ENCODE data around the gene EPHA8. TPM values are rescaled to one million over a fixed set of nuclear protein-coding genes. Genes with fewer than 3 reads are reported as not detected.

EPHA8 gene
- total and polyA plus RNA-seq, 9 of the 15 experiments (the other 6 are each of a cell fraction or from before 2014, with no cell fraction given): not detected

- no TSS peak for BruUV-seq (replicated peaks)
- Histone ChIP-seq H3K9ac (ENCODE audit: insufficient read depth in 1 of 2, low read depth in 2 of 2, low read length in 2 of 2) (no peak overlapping the region), H3K27me3 (ENCODE audit: control insufficient read depth in 2 of 2, insufficient read depth in 2 of 2, low read length in 2 of 2) (no peaks in the 10 kb centered on the region), H3K4me3 (no peak overlapping the region), H4K20me1 (replicated peaks; ENCODE audit: control insufficient read depth, insufficient read depth, low read length) (no peaks in the 10 kb centered on the region; the same call in none of the 2 replicates), H2AFZ (ENCODE audit: low read depth, low read length) (no peak overlapping the region), H3K4me1 (replicated peaks in 1 of 2; ENCODE audit: control insufficient read depth in 2 of 2, insufficient read depth in 2 of 2, low read length in 2 of 2) (peaks cover 0 to 2% of the 10 kb centered on the region in 2 experiments; a peak in 1 of 5 replicates), H3K36me3 (ENCODE audit: control insufficient read depth, insufficient read depth, low read length) (peaks cover 48% of the 10 kb centered on the region), H3K4me2 (ENCODE audit: insufficient read depth, low read length) (no peak overlapping the region), H3K79me2 (ENCODE audit: control insufficient read depth, insufficient read depth, low read length) (no peaks in the 10 kb centered on the region), H3K9me3 (replicated peaks; ENCODE audit: control insufficient read depth, insufficient read depth, low read depth, low read length) (no peaks in the 10 kb centered on the region), H3K9me1 (ENCODE audit: control insufficient read depth, insufficient read depth, low read length) (no peaks in the 10 kb centered on the region), H3K27ac (ENCODE audit: extremely low read depth, low read depth, low read length) (no peak overlapping the region)
- TF ChIP-seq EGR1 (conservative IDR thresholded peaks at IDR 0.05): peak; percentile 56
- no peak for TF ChIP-seq PPARD (CRISPR knock-in tag; IDR thresholded peaks at IDR 0.05)
- 86% methylated on average over 7 of the region's 7 CpGs for WGBS (ENCODE audit: insufficient coverage, low coverage, missing lambda C conversion rate)
- ATAC-seq (0 out of 3 replicates have a peak, but pooled peaks have one; percentile 32), DNase-seq (ENCODE audit: extremely low read depth in 1 of 4, low spot score in 3 of 4) (peak in 2 of 4 experiments; percentile 44 to 45), FAIRE-seq (no peak)
- intact Hi-C loops (cut with micrococcal nuclease): loop anchor here (5.0 kb wide), 1 partner anchor 115 kb away; the partner anchor contains the start of gene C1QC
- CTCF ChIA-PET (ENCODE audit: low intra/inter-chr PET ratio): interaction anchor here (1.7 kb wide), 1 partner anchor 107 kb away, joined by 3 read pairs; no protein-coding TSS in a partner anchor
- in situ Hi-C loops (cut with MboI): no loop called here
- POLR2A ChIA-PET: interaction anchor here (0.8 to 1.2 kb wide), 2 partner anchors 10 to 109 kb away, joined by 4 to 5 read pairs; partner anchors contain the start of gene C1QA
Observed at GRCh38 chr1:22527122-22527521, 36.2 kb upstream of the EPHA8 start.

GRCh38 chr1:22527555-22528296 lies 35.6 kb upstream of the EPHA8 start:
- DNase-seq (ENCODE audit: extremely low read depth in 1 of 4, low spot score in 3 of 4): no peak
- Histone ChIP-seq H3K9me3 (replicated peaks; ENCODE audit: control insufficient read depth, insufficient read depth, low read depth, low read length) (no peaks in the 10 kb centered on the region), H2AFZ (ENCODE audit: low read depth, low read length) (no peak overlapping the region), H3K4me3 (no peak overlapping the region), H3K27ac (ENCODE audit: extremely low read depth, low read depth, low read length) (no peak overlapping the region), H3K4me2 (ENCODE audit: insufficient read depth, low read length) (no peak overlapping the region), H3K36me3 (ENCODE audit: control insufficient read depth, insufficient read depth, low read length) (peaks cover 44% of the 10 kb centered on the region), H3K9ac (ENCODE audit: insufficient read depth in 1 of 2, low read depth in 2 of 2, low read length in 2 of 2) (peak overlapping the region in 1 of 2 experiments; percentile 72; a peak in 2 of 4 replicates), H3K27me3 (ENCODE audit: control insufficient read depth in 2 of 2, insufficient read depth in 2 of 2, low read length in 2 of 2) (no peaks in the 10 kb centered on the region), H3K9me1 (ENCODE audit: control insufficient read depth, insufficient read depth, low read length) (no peaks in the 10 kb centered on the region), H4K20me1 (replicated peaks; ENCODE audit: control insufficient read depth, insufficient read depth, low read length) (no peaks in the 10 kb centered on the region; the same call in none of the 2 replicates), H3K4me1 (replicated peaks in 1 of 2; ENCODE audit: control insufficient read depth in 2 of 2, insufficient read depth in 2 of 2, low read length in 2 of 2) (peaks cover 0 to 2% of the 10 kb centered on the region in 2 experiments; a peak in 1 of 5 replicates), H3K79me2 (ENCODE audit: control insufficient read depth, insufficient read depth, low read length) (no peaks in the 10 kb centered on the region)
- 82% methylated on average over 15 of the region's 15 CpGs for WGBS (ENCODE audit: insufficient coverage, low coverage, missing lambda C conversion rate)
- no TSS peak for BruUV-seq (replicated peaks)
- no peak for ATAC-seq
- FAIRE-seq: peak; percentile 63
- in situ Hi-C loops (cut with MboI): no loop called here
- intact Hi-C loops (cut with micrococcal nuclease): loop anchor here (5.0 kb wide), 1 partner anchor 115 kb away; the partner anchor contains the start of gene C1QC
- ChIA-PET POLR2A (interaction anchor here (0.7 to 1.2 kb wide), 4 partner anchors 10 to 297 kb away, joined by 3 to 5 read pairs (median 4); partner anchors contain the start of gene C1QA), CTCF (ENCODE audit: low intra/inter-chr PET ratio) (interaction anchor here (1.7 kb wide), 1 partner anchor 108 kb away, joined by 3 read pairs; no protein-coding TSS in a partner anchor)
- TF ChIP-seq EGR1 (conservative IDR thresholded peaks at IDR 0.05): no peak
- TF ChIP-seq CHD2 (IDR thresholded peaks at IDR 0.05; ENCODE audit: low read depth, low read length): no peak
- TF ChIP-seq CTCF (IDR thresholded peaks at IDR 0.05 in 2 of 3, conservative IDR thresholded peaks at IDR 0.05 in 1 of 3; ENCODE audit: insufficient read depth in 2 of 3, low read depth in 1 of 3, low read length in 3 of 3): peak in 1 of 3 experiments; percentile 19; a peak in 1 of 6 replicates
- TF ChIP-seq SRSF9 (IDR thresholded peaks at IDR 0.05; ENCODE audit: borderline replicate concordance, low read depth, low read length): no peak
- peak in 1 of 2 experiments; percentile 32; a peak in 1 of 4 replicates for TF ChIP-seq RAD21 (CRISPR knock-in tag; conservative IDR thresholded peaks at IDR 0.05 in 1 of 2, IDR thresholded peaks at IDR 0.05 in 1 of 2)
- no peak for TF ChIP-seq ZNF766 (CRISPR knock-in tag; conservative IDR thresholded peaks at IDR 0.05)
- TF ChIP-seq, protein P1, sequence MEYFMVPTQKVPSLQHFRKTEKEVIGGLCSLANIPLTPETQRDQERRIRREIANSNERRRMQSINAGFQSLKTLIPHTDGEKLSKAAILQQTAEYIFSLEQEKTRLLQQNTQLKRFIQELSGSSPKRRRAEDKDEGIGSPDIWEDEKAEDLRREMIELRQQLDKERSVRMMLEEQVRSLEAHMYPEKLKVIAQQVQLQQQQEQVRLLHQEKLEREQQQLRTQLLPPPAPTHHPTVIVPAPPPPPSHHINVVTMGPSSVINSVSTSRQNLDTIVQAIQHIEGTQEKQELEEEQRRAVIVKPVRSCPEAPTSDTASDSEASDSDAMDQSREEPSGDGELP (CRISPR knock-in tag; IDR thresholded peaks at IDR 0.05; ENCODE audit: borderline replicate concordance): no peak

All from K562 (cell line).